Urinary bladder (tissue), 4 donors: Measurements from ENCODE around the gene THSD7B. TPM values are rescaled to one million over a fixed set of nuclear protein-coding genes. Genes with fewer than 3 reads are reported as not detected.

Source experiments
- DNase-seq: peaks from one replicate; pipeline ENCODE4 v3.0.0-alpha.2; 2015; ENCODE audit errors: extremely low spot score
- H3K27ac ChIP-seq: one replicate; pipeline ENCODE4 v1.5.1; 2013; ENCODE audit warnings: low read depth, mild to moderate bottlenecking, moderate library complexity
- H3K36me3 ChIP-seq: one replicate; pipeline ENCODE4 v1.6.1; 2013; ENCODE audit warnings: mild to moderate bottlenecking, moderate library complexity; ENCODE audit not compliant: insufficient read depth
- H3K4me1 ChIP-seq: one replicate; pipeline ENCODE4 v1.6.1; 2013; ENCODE audit warnings: mild to moderate bottlenecking, moderate library complexity; ENCODE audit not compliant: insufficient read depth
- H3K4me3 ChIP-seq: one replicate; pipeline ENCODE4 v1.5.1; 2013; ENCODE audit warnings: low read depth, low read length
- WGBS: extraction: QIAGEN DNeasy Blood & Tissue Kit; methylation state at CpG from one replicate; pipeline ENCODE4 v1.1.7; 2013; 5-methylcytosine and 5-hydroxymethylcytosine counted together
- polyA plus RNA-seq: library from polyadenylated mRNA; stranded (reverse); fragments of 200-250 nt; gene quantifications from one replicate; pipeline ENCODE4 v1.2.3, GENCODE V29; 2013
- total RNA-seq: library from RNA; depleted of rRNA; stranded (reverse); fragments of >200 nt; gene quantifications from one replicate; pipeline ENCODE4 v1.2.3, GENCODE V29; 2014
- donor health status: healthy with polysubstance abuse.
- donor health status: healthy.

Gene THSD7B
- total and polyA plus RNA-seq, 2 donors = 0.11 to 4.0 TPM

DNA sequence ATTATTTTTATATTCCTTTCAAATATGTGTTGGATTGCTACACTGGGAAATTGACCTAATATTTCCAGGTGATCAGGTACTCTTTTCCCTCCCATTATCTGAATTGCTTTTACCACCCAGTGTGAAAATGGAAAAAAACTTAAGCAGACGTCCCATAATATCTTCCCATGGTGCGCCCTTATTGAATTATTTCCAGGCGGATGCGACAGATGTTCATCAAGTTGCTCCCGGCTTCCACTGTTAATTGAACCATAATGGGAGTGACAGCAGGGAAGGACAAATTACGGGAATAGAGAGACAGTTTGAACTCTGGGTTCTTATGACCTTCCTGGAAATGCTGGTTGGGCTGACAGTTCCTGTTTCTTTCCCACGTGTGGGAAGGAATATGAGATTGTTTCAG, 93.3 kb downstream of the THSD7B start:
- Histone ChIP-seq H3K27ac (no peak overlapping the region), H3K4me1 (no peaks in the 10 kb centered on the region), H3K4me3 (no peak overlapping the region), H3K36me3 (no peaks in the 10 kb centered on the region)
- DNase-seq = no peak
- 66% methylated on average over 7 of the region's 7 CpGs for WGBS

DNA sequence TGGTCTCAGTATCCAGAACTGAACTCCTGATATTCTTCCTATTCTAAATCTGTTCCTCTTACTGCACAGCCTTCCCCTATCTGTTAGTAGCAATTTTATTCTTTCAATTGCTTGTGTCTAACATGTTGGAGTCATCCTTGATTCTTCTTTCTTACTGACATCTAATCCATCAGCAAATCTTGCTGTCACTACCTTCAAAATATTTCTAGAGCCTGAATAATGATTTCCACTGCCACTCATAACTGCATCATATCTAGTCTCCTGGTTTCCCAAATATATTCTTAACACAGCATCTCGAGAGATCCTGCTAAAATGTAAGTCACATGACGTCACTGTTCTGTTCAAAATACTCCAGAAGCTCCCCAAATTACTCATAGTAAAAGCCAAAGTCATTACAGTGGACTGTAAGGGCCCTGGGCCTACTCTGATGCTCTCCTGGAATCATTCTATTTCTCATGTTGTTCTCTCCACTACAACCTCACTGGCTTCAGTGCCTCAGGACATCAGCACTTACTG, 95.2 kb downstream of the THSD7B start:
- DNase-seq = no peak
- WGBS = 74% methylated on average over 2 of the region's 2 CpGs
- Histone ChIP-seq H3K27ac (no peak overlapping the region), H3K36me3 (no peaks in the 10 kb centered on the region), H3K4me3 (no peak overlapping the region), H3K4me1 (no peaks in the 10 kb centered on the region)

DNA sequence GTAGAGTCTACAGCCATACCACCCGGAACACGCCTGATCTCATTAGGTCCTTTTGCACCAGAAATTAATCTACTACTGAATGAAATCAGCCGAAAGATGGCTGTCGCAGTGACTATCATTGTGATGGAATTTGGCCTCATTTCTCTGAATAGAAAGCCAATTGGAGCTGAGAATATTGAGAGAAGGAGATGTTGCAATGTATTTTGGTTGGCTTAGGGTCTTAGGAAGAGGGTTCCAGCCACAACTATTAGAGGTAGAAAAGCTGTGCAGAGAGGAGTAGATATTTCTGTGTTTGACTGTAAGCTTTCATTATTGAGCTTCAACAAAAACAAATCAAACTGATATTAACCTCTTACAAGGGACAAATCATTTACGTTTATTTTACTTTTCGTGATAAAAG, 98.1 kb downstream of the THSD7B start:
- 58% methylated on average over 6 of the region's 6 CpGs for WGBS
- no peak for DNase-seq
- Histone ChIP-seq H3K27ac (no peak overlapping the region), H3K4me3 (no peak overlapping the region), H3K36me3 (no peaks in the 10 kb centered on the region), H3K4me1 (no peaks in the 10 kb centered on the region)

DNA sequence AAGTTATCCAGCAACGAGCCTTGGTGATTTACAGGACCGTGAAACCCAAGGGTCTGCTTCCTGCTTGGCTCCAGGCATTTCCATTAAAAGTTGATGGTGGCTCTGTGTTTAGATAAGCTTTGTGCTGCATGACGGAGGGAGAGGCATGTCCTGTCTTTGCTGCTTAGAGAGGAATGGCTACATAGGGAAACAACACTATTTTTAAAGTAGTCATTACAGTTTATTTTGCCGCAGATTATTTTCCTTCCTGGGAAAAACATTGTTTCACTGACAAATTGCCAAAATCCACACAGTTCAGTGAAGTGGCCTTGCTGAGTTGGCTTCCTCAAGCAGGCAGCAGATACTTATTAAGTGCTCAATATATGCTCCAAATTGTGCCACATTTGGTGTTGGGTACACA, 98.5 kb downstream of the THSD7B start:
- H3K27ac ChIP-seq = no peak overlapping the region
- WGBS = 10% methylated on average over 4 of the region's 4 CpGs
- H3K4me3 ChIP-seq = no peak overlapping the region
- H3K36me3 ChIP-seq = no peaks in the 10 kb centered on the region
- DNase-seq = no peak
- no peaks in the 10 kb centered on the region for H3K4me1 ChIP-seq

DNA sequence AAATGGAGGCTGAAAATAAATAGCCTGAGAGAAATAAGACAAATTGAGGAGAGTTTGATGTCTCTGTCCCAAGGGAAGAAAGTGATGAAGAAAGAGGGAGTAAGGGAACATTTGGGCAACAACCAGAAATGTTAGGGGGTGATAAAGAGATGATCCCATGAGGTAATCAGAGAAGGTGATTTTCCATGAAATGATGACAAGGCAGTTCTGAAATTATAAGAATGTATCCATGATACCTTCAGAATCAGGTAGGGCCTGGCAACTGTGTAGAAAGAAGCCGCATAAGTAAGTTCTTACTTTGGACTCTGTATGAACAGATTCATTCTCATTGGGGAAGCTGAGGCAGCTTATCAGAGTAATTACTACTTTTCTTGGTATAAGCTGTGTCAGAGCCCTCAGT, 106.1 kb downstream of the THSD7B start:
- no peak overlapping the region for H3K27ac ChIP-seq
- DNase-seq = no peak
- WGBS = 94% methylated on average over 1 of the region's 1 CpG
- H3K36me3 ChIP-seq = no peaks in the 10 kb centered on the region
- H3K4me1 ChIP-seq = no peaks in the 10 kb centered on the region
- H3K4me3 ChIP-seq = no peak overlapping the region

DNA sequence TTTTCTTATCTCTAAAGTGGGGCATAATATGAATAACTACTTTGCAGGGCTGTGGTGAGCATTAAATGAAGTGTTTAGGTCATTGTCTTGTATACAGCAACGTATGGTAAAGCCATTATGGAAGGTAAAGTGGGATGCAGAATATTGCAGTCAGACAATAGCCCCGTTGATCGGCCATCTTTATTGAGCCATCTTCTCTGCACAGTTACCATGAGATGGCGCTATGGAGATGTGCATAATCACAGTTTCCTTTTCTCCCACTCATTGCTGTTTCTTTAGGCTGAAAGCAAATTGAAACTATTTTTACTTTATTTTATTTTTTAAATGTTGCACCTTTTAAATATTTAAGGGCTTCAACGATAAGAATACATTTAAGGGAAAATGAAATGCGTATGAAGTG, 108.9 kb downstream of the THSD7B start:
- WGBS = 65% methylated on average over 6 of the region's 6 CpGs
- Histone ChIP-seq H3K36me3 (no peaks in the 10 kb centered on the region), H3K4me3 (no peak overlapping the region), H3K4me1 (no peaks in the 10 kb centered on the region), H3K27ac (no peak overlapping the region)
- no peak for DNase-seq

DNA sequence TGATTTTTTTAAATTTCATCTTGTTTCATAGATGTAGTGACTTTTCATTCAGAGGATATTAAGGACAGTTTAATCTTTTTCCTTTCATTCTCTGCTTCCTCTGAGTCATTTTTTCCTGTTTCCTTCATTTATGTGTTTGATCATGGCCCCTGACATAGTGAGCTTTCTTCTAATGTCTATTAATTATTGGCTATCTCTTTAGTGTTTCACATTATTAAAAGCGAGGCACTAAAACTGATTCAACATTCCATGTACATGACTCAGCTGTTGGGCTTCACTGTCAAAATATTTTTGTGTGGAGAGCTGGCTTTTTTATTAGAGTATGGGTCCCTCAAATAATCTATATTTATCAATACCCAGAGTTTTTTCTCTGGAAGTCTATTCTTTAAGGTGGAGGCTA, 125.8 kb downstream of the THSD7B start:
- Histone ChIP-seq H3K27ac (no peak overlapping the region), H3K4me1 (no peaks in the 10 kb centered on the region), H3K36me3 (no peaks in the 10 kb centered on the region), H3K4me3 (no peak overlapping the region)
- 89% methylated on average over 1 of the region's 1 CpG for WGBS
- DNase-seq = no peak

DNA sequence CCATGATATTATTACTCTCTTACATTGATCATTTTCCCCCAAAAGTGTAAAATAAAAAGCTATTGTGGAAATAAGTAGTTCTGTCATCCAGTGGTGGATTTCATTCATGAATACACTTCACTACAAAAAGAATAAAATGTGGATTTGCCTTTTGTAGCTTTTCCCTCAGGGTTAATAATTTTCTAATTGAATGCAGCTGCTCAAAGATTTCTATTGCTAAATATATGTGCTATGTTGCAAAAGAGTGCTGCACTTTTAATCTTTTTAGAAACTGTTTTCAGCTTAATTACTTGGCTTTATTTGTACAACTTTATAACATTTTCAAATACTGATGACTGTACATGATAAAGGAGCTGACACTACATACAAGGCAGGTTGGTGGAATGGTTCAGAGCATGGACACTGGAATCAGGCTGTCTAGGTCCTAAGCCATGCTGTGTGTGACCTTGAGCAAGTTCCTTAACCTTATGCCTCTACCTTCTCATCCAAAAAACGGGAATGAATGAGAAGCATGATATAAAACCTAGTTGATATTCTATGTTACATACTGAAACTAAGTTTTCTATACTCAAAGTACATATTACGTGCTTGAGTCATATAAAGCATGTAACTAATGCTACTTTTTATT, 128.8 kb downstream of the THSD7B start:
- H3K4me1 ChIP-seq = no peaks in the 10 kb centered on the region
- H3K27ac ChIP-seq = no peak overlapping the region
- 84% methylated on average over 2 of the region's 2 CpGs for WGBS
- H3K4me3 ChIP-seq = no peak overlapping the region
- DNase-seq = no peak
- no peaks in the 10 kb centered on the region for H3K36me3 ChIP-seq

DNA sequence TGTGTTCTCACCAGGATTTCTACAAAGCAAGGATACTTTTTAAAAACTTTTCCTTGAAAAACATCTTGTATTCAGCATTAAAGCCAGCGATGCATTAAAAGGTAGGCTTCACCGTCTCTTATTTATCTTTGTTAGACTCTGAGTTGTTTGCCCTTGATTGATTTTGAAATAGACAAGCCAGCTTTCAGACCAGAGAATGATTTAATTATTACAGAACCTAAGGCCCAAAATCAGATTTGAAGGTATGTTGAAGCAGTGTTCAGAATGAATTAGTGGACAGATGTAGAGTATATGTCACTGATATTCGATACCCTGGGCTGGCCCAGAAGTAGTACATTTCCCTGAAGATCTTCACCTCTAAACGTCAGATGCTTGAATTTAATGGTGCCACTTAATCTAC, 136.4 kb downstream of the THSD7B start:
- H3K4me3 ChIP-seq = no peak overlapping the region
- H3K36me3 ChIP-seq = no peaks in the 10 kb centered on the region
- DNase-seq = no peak
- no peaks in the 10 kb centered on the region for H3K4me1 ChIP-seq
- WGBS = 68% methylated on average over 4 of the region's 4 CpGs
- no peak overlapping the region for H3K27ac ChIP-seq

DNA sequence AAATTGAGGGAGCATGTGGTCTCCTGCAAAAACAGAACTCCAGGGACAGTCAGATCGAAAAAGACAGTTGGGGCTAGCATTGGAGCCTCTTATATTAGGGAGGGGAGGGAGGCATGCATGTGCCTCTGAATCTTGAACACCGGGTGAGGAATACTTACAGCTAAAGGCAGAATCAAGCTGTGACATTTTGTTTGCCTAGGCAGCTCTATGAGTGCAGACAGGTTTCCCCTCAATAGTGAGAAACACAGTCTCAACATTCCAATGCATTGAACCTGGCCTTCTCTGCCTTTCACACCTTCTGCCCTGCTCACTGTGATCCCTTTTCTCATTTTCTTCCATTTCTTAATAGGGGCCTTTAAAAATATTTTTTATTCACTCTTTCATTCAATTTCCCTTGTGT, 140.4 kb downstream of the THSD7B start:
- WGBS = 68% methylated on average over 2 of the region's 2 CpGs
- Histone ChIP-seq H3K4me3 (no peak overlapping the region), H3K4me1 (no peaks in the 10 kb centered on the region), H3K36me3 (no peaks in the 10 kb centered on the region), H3K27ac (no peak overlapping the region)
- no peak for DNase-seq

DNA sequence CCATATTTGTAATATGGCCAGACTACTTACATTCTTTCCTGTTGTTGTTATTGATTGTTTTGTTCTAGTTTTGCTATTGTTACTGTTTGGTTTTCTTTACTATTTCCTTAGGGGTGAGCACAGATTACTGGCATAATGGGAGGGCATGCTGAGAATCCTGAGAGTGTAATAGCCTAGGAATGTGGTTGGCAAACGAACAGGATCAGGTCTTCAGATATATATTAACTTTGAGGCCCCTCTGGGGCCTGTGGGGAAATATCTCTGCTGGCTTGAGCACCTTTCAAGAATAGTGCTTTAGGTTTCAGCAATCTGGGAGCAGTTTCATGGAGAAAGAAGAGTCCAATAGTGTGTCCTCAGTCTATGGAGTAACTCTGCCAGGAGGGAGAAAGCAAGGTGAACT, 144.4 kb downstream of the THSD7B start:
- Histone ChIP-seq H3K4me3 (no peak overlapping the region), H3K4me1 (no peaks in the 10 kb centered on the region), H3K36me3 (no peaks in the 10 kb centered on the region), H3K27ac (no peak overlapping the region)
- WGBS = 19% methylated on average over 1 of the region's 1 CpG
- DNase-seq = no peak

DNA sequence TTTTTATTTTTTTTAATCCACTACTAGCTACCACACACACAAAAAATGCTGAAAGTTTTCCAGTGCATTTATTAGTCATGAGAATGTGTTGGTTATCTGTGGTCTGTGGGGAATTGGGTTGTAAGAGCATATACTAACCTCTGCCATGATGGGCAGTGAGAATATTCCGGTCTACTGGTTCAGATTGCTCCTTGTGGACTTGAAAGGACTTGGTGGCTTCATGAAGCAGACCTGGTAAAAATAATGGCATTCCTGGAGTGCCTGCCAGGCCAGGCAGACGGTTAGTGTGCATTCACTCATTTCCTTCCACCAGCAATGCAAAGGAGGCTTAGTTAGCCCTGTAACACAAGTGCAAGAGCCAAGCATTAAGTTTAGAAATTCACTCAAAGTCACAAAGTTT, 150.8 kb downstream of the THSD7B start:
- Histone ChIP-seq H3K27ac (no peak overlapping the region), H3K4me3 (no peak overlapping the region), H3K4me1 (no peaks in the 10 kb centered on the region), H3K36me3 (no peaks in the 10 kb centered on the region)
- 65% methylated on average over 2 of the region's 2 CpGs for WGBS
- DNase-seq = no peak

DNA sequence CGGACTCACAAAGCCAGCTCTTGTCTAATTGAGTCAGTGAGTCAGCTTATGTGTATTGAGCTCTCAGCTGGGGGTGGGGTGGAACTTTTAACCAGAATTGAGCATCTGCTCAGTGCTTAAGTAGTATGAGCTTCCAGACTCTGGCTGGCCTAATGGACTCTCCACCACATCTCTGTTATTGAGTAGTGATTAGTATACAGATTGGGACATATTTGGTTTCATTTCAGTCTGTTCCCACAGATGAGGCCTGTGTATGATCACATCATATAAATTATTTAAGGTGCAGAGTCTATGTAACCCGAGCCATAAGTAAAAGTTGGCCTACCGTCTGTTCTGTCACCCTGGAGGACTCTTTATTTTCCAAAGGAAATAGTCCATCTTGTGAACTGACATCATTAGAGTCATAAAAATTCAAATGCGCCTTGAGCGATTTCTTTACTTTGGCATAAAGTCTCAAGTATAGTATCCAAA, 152.1 kb downstream of the THSD7B start:
- Histone ChIP-seq H3K4me3 (no peak overlapping the region), H3K36me3 (no peaks in the 10 kb centered on the region), H3K27ac (no peak overlapping the region), H3K4me1 (no peaks in the 10 kb centered on the region)
- WGBS = 67% methylated on average over 5 of the region's 5 CpGs
- peak; percentile 33 for DNase-seq

DNA sequence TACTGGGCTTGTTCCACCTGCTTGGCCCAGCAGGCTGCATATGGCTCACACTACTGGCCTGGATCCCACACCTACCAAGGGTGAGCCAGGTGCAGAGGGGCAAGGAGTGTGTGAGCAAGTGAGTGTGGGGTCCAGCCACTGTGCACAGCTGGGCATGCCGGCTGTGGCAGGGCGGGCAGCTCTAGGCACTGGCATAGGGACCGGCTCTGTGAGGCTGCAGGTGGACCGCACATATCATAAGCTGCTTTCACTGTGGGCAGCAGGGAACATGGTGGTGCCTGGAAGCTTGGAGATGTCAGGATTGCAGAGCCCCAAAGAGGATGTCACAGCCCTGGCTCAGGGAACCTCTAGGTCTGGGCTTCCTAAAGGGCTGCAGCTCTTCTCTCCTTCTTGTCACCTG, 154.3 kb downstream of the THSD7B start:
- no peak overlapping the region for H3K4me3 ChIP-seq
- H3K36me3 ChIP-seq = no peaks in the 10 kb centered on the region
- DNase-seq = no peak
- 100% methylated on average over 4 of the region's 4 CpGs for WGBS
- H3K4me1 ChIP-seq = no peaks in the 10 kb centered on the region
- H3K27ac ChIP-seq = no peak overlapping the region
